K562 (cell line): ENCODE results near the gene MTCL3.

ENCODE experiments used
- ATAC-seq: fragments of 200-7000 bp; cut with Tn5 transposase; 3 replicates; pipeline ENCODE4 v1.9.1; 2020; ENCODE audit warnings: moderate library complexity
- BruUV-seq: library from RNA; stranded (reverse); fragments of 400-500 nt; replicated peaks from 2 replicates; lab custom pipeline; 2021; lab: Mats Ljungman, UMichigan
- CTCF ChIA-PET: fragments of 300-600 bp; formaldehyde crosslinking; extraction: SDS; loops from one replicate; lab custom pipeline; 2021; ENCODE audit warnings: low intra/inter-chr PET ratio; lab: Yijun Ruan, JAX
- POLR2A ChIA-PET: fragments of 300-600, 350-650 bp; sonication (Branson Sonifier 250); formaldehyde crosslinking; extraction: SDS; loops from one replicate; lab custom pipeline; 2021; ENCODE audit warnings: antibody characterized with exemption, inconsistent platforms; lab: Yijun Ruan, JAX
- DNase-seq, 4 experiments: peaks; one replicate each; pipeline versions ENCODE4 v3.0.0 to v3.0.0-alpha.2; 2011 to 2018; ENCODE audit warnings: low spot score in 3 of 4, mixed read lengths in 3 of 4; ENCODE audit errors: extremely low read depth in 1 of 4
- FAIRE-seq: peaks from 2 replicates; lab custom pipeline; 2011; peaks lifted over from hg19 to GRCh38; lab: Jason Lieb, UNC
- H2AFZ ChIP-seq: 2 replicates; pipeline ENCODE4 v1.6.0; 2011; ENCODE audit warnings: low read depth, low read length, control low read depth, inconsistent platforms
- H3K27ac ChIP-seq: fragments of 200-600 bp; 3 replicates; pipeline ENCODE4 v1.8.0; 2011; ENCODE audit warnings: low read depth, mild to moderate bottlenecking, control low read depth, inconsistent platforms, low read length, moderate library complexity, mixed read lengths; ENCODE audit errors: extremely low read depth
- H3K27me3 ChIP-seq, 2 experiments: fragments of 300-600 bp in 1 of 2; 2 replicates in 1 of 2; 3 replicates in 1 of 2; pipeline versions ENCODE4 v1.6.0 to v1.8.0; 2011; ENCODE audit warnings: inconsistent platforms in 2 of 2, low read length in 2 of 2, mild to moderate bottlenecking in 1 of 2, mixed read lengths in 1 of 2, moderate library complexity in 1 of 2; ENCODE audit not compliant: control insufficient read depth in 2 of 2, insufficient read depth in 2 of 2
- H3K36me3 ChIP-seq: fragments of 300-600 bp; 3 replicates; pipeline ENCODE4 v1.8.0; 2011; ENCODE audit warnings: mild to moderate bottlenecking, low read length, inconsistent platforms; ENCODE audit not compliant: control insufficient read depth, insufficient read depth
- H3K4me1 ChIP-seq, 2 experiments: fragments of 200-600 bp in 1 of 2; replicated peaks in 1 of 2; 2 replicates in 1 of 2; 3 replicates in 1 of 2; pipeline versions ENCODE4 v1.5.1 to v1.8.0; 2011; ENCODE audit warnings: inconsistent platforms in 2 of 2, low read length in 2 of 2, mild to moderate bottlenecking in 1 of 2, mixed read lengths in 1 of 2, moderate library complexity in 1 of 2; ENCODE audit not compliant: control insufficient read depth in 2 of 2, insufficient read depth in 2 of 2
- H3K4me2 ChIP-seq: 2 replicates; pipeline ENCODE4 v1.6.1; 2011; ENCODE audit warnings: low read length, control low read depth, inconsistent platforms, mixed read lengths; ENCODE audit not compliant: insufficient read depth
- H3K4me3 ChIP-seq: fragments of 200-600 bp; sonication (generic), shearing (Covaris generic); 2 replicates; pipeline ENCODE4 v1.5.1; 2016; ENCODE audit warnings: control low read depth, inconsistent platforms
- H3K79me2 ChIP-seq: fragments of 200-600 bp; 3 replicates; pipeline ENCODE4 v1.8.0; 2011; ENCODE audit warnings: low read length, inconsistent platforms; ENCODE audit not compliant: control insufficient read depth, insufficient read depth
- H3K9ac ChIP-seq, 2 experiments: 2 replicates each; pipeline versions ENCODE4 v1.6.0 to v1.6.1; 2011; ENCODE audit warnings: low read depth in 2 of 2, low read length in 2 of 2, control low read depth in 1 of 2, inconsistent platforms in 1 of 2, mild to moderate bottlenecking in 1 of 2, mixed read lengths in 1 of 2; ENCODE audit not compliant: insufficient read depth in 1 of 2
- H3K9me1 ChIP-seq: one replicate; pipeline ENCODE4 v1.6.0; 2011; ENCODE audit warnings: inconsistent platforms, mild to moderate bottlenecking, low read length, moderate library complexity; ENCODE audit not compliant: control insufficient read depth, insufficient read depth
- H3K9me3 ChIP-seq: replicated peaks from 2 replicates; pipeline ENCODE4 v1.5.1; 2011; ENCODE audit warnings: low read depth, low read length, inconsistent platforms; ENCODE audit not compliant: control insufficient read depth, insufficient read depth
- H4K20me1 ChIP-seq: replicated peaks from 2 replicates; pipeline ENCODE4 v1.6.1; 2011; ENCODE audit warnings: low read length, inconsistent platforms, mixed read lengths; ENCODE audit not compliant: control insufficient read depth, insufficient read depth
- MAFG ChIP-seq: fragments of 450-650 bp; conservative IDR thresholded peaks from 2 replicates; pipeline ENCODE4 v1.6.1; 2016; ENCODE audit warnings: missing genetic modification characterization, missing compliant biosample characterization
- MECOM ChIP-seq: fragments of 250-450 bp; sonication (Bioruptor Pico); IDR thresholded peaks from 2 replicates; pipeline ENCODE4 v1.8.0; 2022; ENCODE audit warnings: inconsistent platforms
- MTA3 ChIP-seq: fragments of 450-650 bp; formaldehyde crosslinking; IDR thresholded peaks from 2 replicates; pipeline ENCODE4 v1.6.1; 2017; ENCODE audit warnings: mild to moderate bottlenecking, borderline replicate concordance
- NCOA1 ChIP-seq: fragments of 450-650 bp; IDR thresholded peaks from 2 replicates; pipeline ENCODE4 v1.6.1; 2016; ENCODE audit warnings: low read depth
- NCOA4 ChIP-seq: fragments of 450-650 bp; IDR thresholded peaks from 2 replicates; pipeline ENCODE4 v1.6.1; 2018; ENCODE audit warnings: mild to moderate bottlenecking; ENCODE audit not compliant: partially characterized antibody
- POLR2H ChIP-seq: IDR thresholded peaks from 2 replicates; pipeline ENCODE4 v1.6.1; 2016; ENCODE audit warnings: missing genetic modification characterization, low read depth, mild to moderate bottlenecking, control low read depth, missing compliant biosample characterization, moderate library complexity
- RCOR1 ChIP-seq, 2 experiments: IDR thresholded peaks; 2 replicates each; pipeline ENCODE4 v1.6.1; 2012; ENCODE audit warnings: low read depth in 2 of 2, low read length in 2 of 2, borderline replicate concordance in 1 of 2, improper control_type of control experiment in 1 of 2
- SPI1 ChIP-seq: IDR thresholded peaks from 2 replicates; pipeline ENCODE4 v1.6.1; 2011; ENCODE audit warnings: low read depth, low read length, control low read depth, borderline replicate concordance
- WGBS: fragments of 100-300 bp; shearing (Covaris generic); methylation state at CpG from one replicate; pipeline ENCODE4 v1.1.6; 2016; ENCODE audit warnings: low coverage, mixed read lengths; ENCODE audit not compliant: insufficient coverage; ENCODE audit errors: missing lambda C conversion rate; 5-methylcytosine and 5-hydroxymethylcytosine counted together
- in situ Hi-C: fragments of 300-500 bp; cut with MboI; formaldehyde crosslinking; loops from 4 replicates; pipeline ENCODE4 v1.15.0; 2018; ENCODE audit warnings: inconsistent platforms, mixed read lengths
- intact Hi-C: fragments of 100-400 bp; cut with micrococcal nuclease; formaldehyde crosslinking; loops from 2 replicates; pipeline ENCODE4 v1.14.2; 2022

The MTCL3 gene

DNA sequence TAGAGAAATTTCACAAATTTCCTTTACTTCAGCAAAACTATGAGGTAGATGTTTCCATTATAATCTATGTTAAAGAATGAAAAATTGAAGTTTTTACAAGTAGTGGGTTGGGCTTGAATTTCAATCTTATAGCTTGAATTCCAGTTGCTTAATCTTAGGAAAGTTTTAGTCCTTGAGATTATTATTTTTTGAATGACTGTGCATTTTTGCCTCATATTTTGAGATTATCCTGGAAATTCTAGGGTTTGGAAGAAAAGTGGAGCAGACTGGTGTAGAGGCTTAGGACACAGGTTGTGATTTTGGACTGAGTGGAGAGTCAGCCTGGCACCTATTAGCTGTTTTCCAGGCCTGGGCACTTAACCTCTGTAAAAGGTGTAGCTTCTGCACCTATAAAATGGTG lies 5.7 kb downstream of the MTCL3 start:
- TF ChIP-seq NCOA1 (no peak), MAFG (tag) (0 out of 2 replicates have a peak, but pooled peaks have one; percentile 32)
- TF ChIP-seq, all 486 proteins: peak for 1
- Histone ChIP-seq H4K20me1 (no peaks in the 10 kb centered on the region), H3K9me1 (peaks cover 2% of the 10 kb centered on the region), H3K9me3 (no peaks in the 10 kb centered on the region), H3K79me2 (no peaks in the 10 kb centered on the region), H3K27me3 (peaks cover 0 to 6% of the 10 kb centered on the region in 2 experiments; a peak in 1 of 5 replicates), H3K4me1 (peaks cover 0 to 14% of the 10 kb centered on the region in 2 experiments; a peak in 2 of 5 replicates), H3K36me3 (no peaks in the 10 kb centered on the region), H2AFZ (no peak overlapping the region), H3K4me2 (no peak overlapping the region), H3K9ac (no peak overlapping the region), H3K27ac (no peak overlapping the region), H3K4me3 (no peak overlapping the region)
- intact Hi-C loops: no loop called here
- no peak for DNase-seq
- in situ Hi-C loops: no loop called here
- ChIA-PET CTCF (no interaction called here), POLR2A (no interaction called here)
- BruUV-seq: no TSS peak
- no peak for FAIRE-seq
- ATAC-seq: no peak

DNA sequence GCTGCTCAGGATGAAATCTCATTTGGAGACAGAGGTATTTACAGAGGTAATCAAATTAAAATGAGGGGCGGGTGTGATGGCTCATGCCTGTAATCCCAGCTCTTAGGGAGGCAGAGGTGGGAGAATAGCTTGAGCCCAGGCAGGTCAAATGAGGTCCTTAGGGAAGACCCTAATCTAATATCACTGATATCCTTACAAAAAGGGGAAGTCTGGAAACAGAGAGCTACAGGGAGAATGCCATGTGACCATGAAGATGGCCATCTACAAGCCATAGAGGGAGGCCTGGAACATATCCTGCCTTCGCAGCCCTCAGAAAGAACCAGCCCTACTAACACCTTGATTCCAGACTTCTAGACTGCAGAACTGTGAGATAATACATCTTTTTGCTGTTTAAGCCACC lies 8.3 kb downstream of the MTCL3 start:
- intact Hi-C loops: no loop called here
- H3K27me3 ChIP-seq: 0 out of 5 replicates have a peak, but pooled peaks cover 0 to 3% of the 10 kb centered on the region in 2 experiments
- no peaks in the 10 kb centered on the region for H3K36me3 ChIP-seq
- no peak for FAIRE-seq
- no peak overlapping the region for H3K27ac ChIP-seq
- no peaks in the 10 kb centered on the region for H3K79me2 ChIP-seq
- 0% methylated on average over 2 of the region's 2 CpGs for WGBS
- H3K9me1 ChIP-seq: no peaks in the 10 kb centered on the region
- ChIA-PET POLR2A (no interaction called here), CTCF (no interaction called here)
- H3K4me3 ChIP-seq: no peak overlapping the region
- no peak overlapping the region for H3K4me2 ChIP-seq
- BruUV-seq: no TSS peak
- no peak overlapping the region for H2AFZ ChIP-seq
- H4K20me1 ChIP-seq: no peaks in the 10 kb centered on the region
- TF ChIP-seq SPI1 (0 out of 2 replicates have a peak, but pooled peaks have one; percentile 28), POLR2H (no peak), RCOR1 (IDR thresholded peaks at IDR 0.05; ENCODE audit: borderline replicate concordance in 1 of 2, low read depth in 2 of 2, low read length in 2 of 2) (no peak), NCOA4 (no peak), MECOM (no peak), MTA3 (no peak)
- no peak for DNase-seq
- in situ Hi-C loops: no loop called here
- H3K4me1 ChIP-seq: peaks cover 0 to 7% of the 10 kb centered on the region in 2 experiments; a peak in 2 of 5 replicates
- ATAC-seq: no peak
- no peaks in the 10 kb centered on the region for H3K9me3 ChIP-seq
- no peak overlapping the region for H3K9ac ChIP-seq
